Muscle layer of colon (tissue), 2 donors: Measurements from ENCODE around the gene PBLD.

ENCODE experiments used
- H3K27ac ChIP-seq: one replicate; pipeline ENCODE4 v1.7.0; 2013; ENCODE audit warnings: low read depth, mild to moderate bottlenecking, low read length, moderate library complexity
- H3K27me3 ChIP-seq, 2 donors: one replicate each; pipeline ENCODE4 v1.7.0; 2013; ENCODE audit warnings: low read length in 2 of 2, mild to moderate bottlenecking in 2 of 2; ENCODE audit not compliant: insufficient read depth in 2 of 2, control insufficient read depth in 1 of 2
- H3K36me3 ChIP-seq: one replicate; pipeline ENCODE4 v1.7.0; 2013; ENCODE audit warnings: mild to moderate bottlenecking, low read length; ENCODE audit not compliant: insufficient read depth
- H3K4me1 ChIP-seq: one replicate; pipeline ENCODE4 v1.7.0; 2013; ENCODE audit warnings: mild to moderate bottlenecking, low read length; ENCODE audit not compliant: insufficient read depth
- H3K4me3 ChIP-seq, 2 donors: one replicate each; pipeline ENCODE4 v1.7.0; 2013; ENCODE audit warnings: low read length in 2 of 2, low read depth in 1 of 2, mild to moderate bottlenecking in 1 of 2, moderate library complexity in 1 of 2
- H3K9ac ChIP-seq: one replicate; pipeline ENCODE4 v1.7.0; 2013; ENCODE audit warnings: low read length
- H3K9me3 ChIP-seq: one replicate; pipeline ENCODE4 v1.7.0; 2013; ENCODE audit warnings: mild to moderate bottlenecking, low read length
- donor health status: abdominal sarcoma.
- donor health status: Adenocarcinoma of cecum.

The PBLD gene

DNA sequence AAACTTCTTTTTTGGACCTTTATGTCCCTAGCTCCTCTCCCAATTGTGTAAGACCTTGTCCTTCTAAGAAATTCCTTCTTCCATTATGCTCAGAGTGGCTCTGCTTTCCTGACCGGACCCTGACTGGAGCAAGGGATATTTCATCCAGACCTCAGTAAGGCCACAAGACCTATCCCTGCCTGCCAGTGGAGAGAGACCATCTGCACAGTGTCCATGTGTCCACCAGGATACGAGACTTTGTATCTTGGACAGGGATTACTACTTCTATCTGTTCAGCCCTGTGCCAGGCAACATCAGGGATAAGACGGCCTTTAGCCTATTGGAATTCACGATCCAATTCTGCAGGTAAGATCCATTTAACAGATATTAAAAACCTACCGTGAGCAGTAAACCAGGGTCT, 93.7 kb downstream of the PBLD start:
- Histone ChIP-seq H3K9me3 (no peaks in the 10 kb centered on the region), H3K27ac (no peak overlapping the region), H3K9ac (no peak overlapping the region), H3K4me1 (no peaks in the 10 kb centered on the region), H3K4me3 (no peak overlapping the region), H3K27me3 (no peaks in the 10 kb centered on the region), H3K36me3 (no peaks in the 10 kb centered on the region)

DNA sequence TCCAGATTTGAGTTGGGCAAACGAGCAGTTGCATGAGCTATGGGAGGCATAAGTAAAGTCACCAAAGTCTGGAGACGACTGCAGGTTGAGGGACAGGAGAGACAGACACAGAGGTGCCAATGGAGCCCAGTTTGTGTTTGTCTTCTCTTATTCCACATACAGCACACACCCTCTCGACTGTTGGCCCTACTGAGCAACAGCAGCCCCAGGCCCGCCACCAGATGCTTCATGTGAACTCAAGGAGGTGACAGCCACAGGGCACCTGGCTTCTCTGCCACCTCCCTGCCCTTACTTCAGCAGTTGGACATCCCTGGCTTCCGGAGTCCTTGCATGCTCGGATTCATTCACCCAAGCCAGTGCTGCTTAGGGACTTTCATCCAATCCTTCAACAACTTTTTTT, 94.4 kb downstream of the PBLD start:
- H3K4me1 ChIP-seq, result no peaks in the 10 kb centered on the region
- no peak overlapping the region for H3K9ac ChIP-seq
- no peaks in the 10 kb centered on the region for H3K27me3 ChIP-seq
- no peak overlapping the region for H3K27ac ChIP-seq
- no peaks in the 10 kb centered on the region for H3K36me3 ChIP-seq
- no peak overlapping the region for H3K4me3 ChIP-seq
- H3K9me3 ChIP-seq, result no peaks in the 10 kb centered on the region

DNA sequence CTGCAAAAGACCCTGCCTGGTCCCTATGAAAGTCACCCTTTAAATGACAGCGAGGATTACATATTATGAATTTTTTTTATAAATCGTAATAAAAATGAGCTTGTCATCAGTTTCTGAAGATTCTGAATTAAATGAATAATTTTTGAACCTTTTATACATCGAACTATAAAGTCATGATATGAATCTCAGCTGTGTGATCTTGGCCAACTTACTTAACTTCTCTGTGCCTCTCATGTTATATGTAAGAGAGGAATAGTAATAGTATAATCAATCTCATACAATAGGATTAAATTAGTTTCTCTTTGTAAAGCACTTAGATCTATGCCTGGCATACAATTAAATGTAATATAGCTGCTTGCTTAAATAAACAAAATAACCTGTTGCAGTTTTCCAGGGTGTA, 95.6 kb downstream of the PBLD start:
- Histone ChIP-seq H3K4me3 (no peak overlapping the region), H3K36me3 (no peaks in the 10 kb centered on the region), H3K27me3 (no peaks in the 10 kb centered on the region), H3K9ac (no peak overlapping the region), H3K27ac (no peak overlapping the region), H3K9me3 (no peaks in the 10 kb centered on the region), H3K4me1 (no peaks in the 10 kb centered on the region)

DNA sequence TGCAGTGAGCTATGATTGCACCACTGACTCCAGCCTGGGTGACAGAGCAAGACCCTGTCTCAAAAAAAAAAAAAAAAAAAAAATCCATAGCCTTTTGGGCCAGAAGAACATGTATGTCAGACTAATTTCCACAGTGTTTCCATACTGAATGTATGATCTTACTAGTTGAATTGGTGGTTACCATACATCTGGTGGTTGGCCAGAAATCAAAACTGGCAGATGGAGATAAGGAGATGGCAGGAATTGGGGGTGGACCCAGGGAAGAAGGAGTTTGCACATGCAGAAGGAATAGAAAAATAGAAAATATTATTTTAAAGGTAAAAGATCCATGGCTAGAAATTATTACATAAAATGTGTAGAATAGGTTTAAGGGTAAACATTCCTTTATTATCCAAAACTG, 97.1 kb downstream of the PBLD start:
- no peak overlapping the region for H3K9ac ChIP-seq
- H3K27me3 ChIP-seq, result no peaks in the 10 kb centered on the region
- no peak overlapping the region for H3K4me3 ChIP-seq
- H3K27ac ChIP-seq, result no peak overlapping the region
- H3K36me3 ChIP-seq, result no peaks in the 10 kb centered on the region
- H3K4me1 ChIP-seq, result peaks cover 3% of the 10 kb centered on the region
- H3K9me3 ChIP-seq, result no peaks in the 10 kb centered on the region

GRCh38 chr10:68235111-68235510, 97.6 kb downstream of the PBLD start:
- Histone ChIP-seq H3K36me3 (no peaks in the 10 kb centered on the region), H3K4me1 (peaks cover 4% of the 10 kb centered on the region), H3K4me3 (no peak overlapping the region)

GRCh38 chr10:68233046-68233445, 99.7 kb downstream of the PBLD start:
- Histone ChIP-seq H3K27me3 (no peaks in the 10 kb centered on the region), H3K4me3 (no peak overlapping the region), H3K9me3 (no peaks in the 10 kb centered on the region), H3K4me1 (peaks cover 4% of the 10 kb centered on the region), H3K27ac (no peak overlapping the region), H3K9ac (no peak overlapping the region), H3K36me3 (no peaks in the 10 kb centered on the region)

More at GRCh38 chr10:68235111-68235510, 97.6 kb downstream of the PBLD start:
- no peaks in the 10 kb centered on the region for H3K9me3 ChIP-seq
- no peak overlapping the region for H3K27ac ChIP-seq
- H3K27me3 ChIP-seq, result no peaks in the 10 kb centered on the region
- no peak overlapping the region for H3K9ac ChIP-seq
